Panc1 (cell line): ENCODE measurements around the gene CD38. TPM values are rescaled to one million over a fixed set of nuclear protein-coding genes. Genes with fewer than 3 reads are reported as not detected.

ENCODE experiments used
- ATAC-seq: fragments of 200-7000 bp; cut with Tn5 transposase; 2 replicates; pipeline ENCODE4 v1.9.1; 2020; ENCODE audit warnings: mild to moderate bottlenecking, moderate library complexity
- BruUV-seq: library from RNA; stranded (reverse); fragments of 400-500 nt; replicated peaks from 2 replicates; lab custom pipeline; 2021; lab: Mats Ljungman, UMichigan
- CTCF ChIA-PET: fragments of 300-600 bp; sonication (Branson Sonifier 250); formaldehyde crosslinking; loops from one replicate; lab custom pipeline; 2022; ENCODE audit warnings: antibody characterized with exemption; lab: Charles Lee
- POLR2A ChIA-PET: fragments of 300-600 bp; sonication (Branson Sonifier 250); formaldehyde crosslinking; loops from one replicate; lab custom pipeline; 2022; ENCODE audit warnings: antibody characterized with exemption; lab: Charles Lee
- DNase-seq: peaks from one replicate; pipeline ENCODE4 v3.0.0-alpha.2; 2010; ENCODE audit warnings: low read depth, low spot score
- H3K27ac ChIP-seq: 2 replicates; pipeline ENCODE4 v1.5.1; 2011; ENCODE audit warnings: mild to moderate bottlenecking, low read length, inconsistent platforms
- H3K27me3 ChIP-seq: fragments of 200-500 bp; sonication (Bioruptor generic); 2 replicates; pipeline ENCODE4 v1.6.0; 2014; ENCODE audit warnings: low read length, inconsistent platforms; ENCODE audit not compliant: control insufficient read depth, insufficient read depth
- H3K36me3 ChIP-seq: fragments of 200-500 bp; sonication (Bioruptor generic); 2 replicates; pipeline ENCODE4 v1.5.1; 2014; ENCODE audit warnings: inconsistent platforms, mild to moderate bottlenecking, low read length, moderate library complexity; ENCODE audit not compliant: control insufficient read depth, insufficient read depth
- H3K4me1 ChIP-seq: 2 replicates; pipeline ENCODE4 v1.5.1; 2011; ENCODE audit warnings: inconsistent platforms, mild to moderate bottlenecking, low read length, moderate library complexity; ENCODE audit not compliant: control insufficient read depth, insufficient read depth
- H3K4me3 ChIP-seq, 2 experiments: 2 replicates each; pipeline ENCODE4 v1.5.1; 2011 to 2012; ENCODE audit warnings: low read depth in 2 of 2, low read length in 2 of 2, mild to moderate bottlenecking in 2 of 2, inconsistent platforms in 1 of 2, moderate library complexity in 1 of 2
- H3K9me3 ChIP-seq: fragments of 200-500 bp; sonication (Bioruptor generic); 2 replicates; pipeline ENCODE4 v1.5.1; 2014; ENCODE audit warnings: low read depth, mild to moderate bottlenecking, inconsistent platforms, low read length, moderate library complexity; ENCODE audit not compliant: control insufficient read depth, insufficient read depth
- CTCF ChIP-seq: fragments of 450-650 bp; IDR thresholded peaks from 2 replicates; pipeline ENCODE4 v1.5.1; 2017; ENCODE audit warnings: mild to moderate bottlenecking
- POLR2AphosphoS5 ChIP-seq: IDR thresholded peaks from 2 replicates; pipeline ENCODE4 v1.6.1; 2012; ENCODE audit warnings: mild to moderate bottlenecking, low read depth, low read length, moderate library complexity
- REST ChIP-seq, 2 experiments: IDR thresholded peaks; 2 replicates each; pipeline ENCODE4 v1.6.1; 2011 to 2012; ENCODE audit warnings: low read depth in 2 of 2, control low read depth in 1 of 2, low read length in 1 of 2, mild to moderate bottlenecking in 1 of 2, moderate library complexity in 1 of 2; ENCODE audit not compliant: insufficient read depth in 1 of 2
- SIN3A ChIP-seq: IDR thresholded peaks from 2 replicates; pipeline ENCODE4 v1.6.1; 2012; ENCODE audit warnings: low read depth, mild to moderate bottlenecking, low read length, moderate library complexity, borderline replicate concordance; ENCODE audit not compliant: insufficient read depth
- TCF7L2 ChIP-seq: IDR thresholded peaks from 2 replicates; pipeline ENCODE4 v1.6.1; 2011; ENCODE audit warnings: mild to moderate bottlenecking, low read depth, low read length, inconsistent platforms
- in situ Hi-C: cut with HindIII; loops from 2 replicates; pipeline ENCODE4 v1.10.0; 2016; ENCODE audit warnings: low sequenced_read_pairs, low pct_unique_long_range_greater_than_20kb
- intact Hi-C: fragments of 100-400 bp; cut with micrococcal nuclease; formaldehyde crosslinking; loops from one replicate; pipeline ENCODE4 v1.10.0; 2022; ENCODE audit not compliant: unreplicated experiment
- total RNA-seq: library from RNA; stranded (reverse); gene quantifications from one replicate; pipeline ENCODE4 v1.2.1, GENCODE V29; 2021; ENCODE audit not compliant: unreplicated experiment

CD38 gene
- total RNA-seq, 1 experiment from 2014 or later, result 0.15 TPM

- in situ Hi-C loops, result no loop called here
- ATAC-seq (no peak), DNase-seq (no peak)
- no peak for TF ChIP-seq CTCF
- TF ChIP-seq REST (IDR thresholded peaks at IDR 0.05; ENCODE audit: insufficient read depth in 1 of 2, low read depth in 2 of 2, low read length in 1 of 2), result no peak
- TF ChIP-seq POLR2AphosphoS5, result no peak
- no peak for TF ChIP-seq SIN3A
- no peak for TF ChIP-seq TCF7L2
- Histone ChIP-seq H3K4me1 (no peaks in the 10 kb centered on the region), H3K9me3 (no peaks in the 10 kb centered on the region), H3K27me3 (peaks cover 6% of the 10 kb centered on the region), H3K4me3 (no peak overlapping the region), H3K36me3 (no peaks in the 10 kb centered on the region), H3K27ac (no peak overlapping the region)
- CTCF ChIA-PET, result no interaction called here
- intact Hi-C loops, result no loop called here
- no TSS peak for BruUV-seq
- POLR2A ChIA-PET, result no interaction called here
These were observed 15.6 kb downstream of the CD38 start for GRCh38 chr4:15793506-15794363.

GRCh38 chr4:15794426-15794825 is 16.3 kb downstream of the CD38 start:
- no peak overlapping the region for H3K27ac ChIP-seq
- TF ChIP-seq CTCF, result no peak
- no peak for TF ChIP-seq TCF7L2
- no peak for TF ChIP-seq REST (IDR thresholded peaks at IDR 0.05; ENCODE audit: insufficient read depth in 1 of 2, low read depth in 2 of 2, low read length in 1 of 2)
- no peak for TF ChIP-seq POLR2AphosphoS5
- TF ChIP-seq SIN3A, result no peak
- intact Hi-C loops, result no loop called here
- DNase-seq (no peak), ATAC-seq (no peak)
- no peaks in the 10 kb centered on the region for H3K9me3 ChIP-seq
- no peaks in the 10 kb centered on the region for H3K36me3 ChIP-seq
- ChIA-PET CTCF (no interaction called here), POLR2A (no interaction called here)
- no TSS peak for BruUV-seq
- H3K4me1 ChIP-seq, result no peaks in the 10 kb centered on the region
- in situ Hi-C loops, result no loop called here
- no peak overlapping the region for H3K4me3 ChIP-seq
- H3K27me3 ChIP-seq, result peaks cover 6% of the 10 kb centered on the region
